K562 (cell line): Measurements from ENCODE around the gene HOXA9. TPM values are rescaled to one million over a fixed set of nuclear protein-coding genes. Genes with fewer than 3 reads are reported as not detected.

Experiments used
- ATAC-seq: fragments of 200-7000 bp; cut with Tn5 transposase; 3 replicates; pipeline ENCODE4 v1.9.1; 2020; ENCODE audit warnings: moderate library complexity
- BruUV-seq: library from RNA; stranded (reverse); fragments of 400-500 nt; replicated peaks from 2 replicates; lab custom pipeline; 2021; lab: Mats Ljungman, UMichigan
- CTCF ChIA-PET: fragments of 300-600 bp; formaldehyde crosslinking; extraction: SDS; loops from one replicate; lab custom pipeline; 2021; ENCODE audit warnings: low intra/inter-chr PET ratio; lab: Yijun Ruan, JAX
- POLR2A ChIA-PET: fragments of 300-600, 350-650 bp; sonication (Branson Sonifier 250); formaldehyde crosslinking; extraction: SDS; loops from one replicate; lab custom pipeline; 2021; ENCODE audit warnings: antibody characterized with exemption, inconsistent platforms; lab: Yijun Ruan, JAX
- DNase-seq, 4 experiments: peaks; one replicate each; pipeline versions ENCODE4 v3.0.0 to v3.0.0-alpha.2; 2011 to 2018; ENCODE audit warnings: low spot score in 3 of 4, mixed read lengths in 3 of 4; ENCODE audit errors: extremely low read depth in 1 of 4
- FAIRE-seq: peaks from 2 replicates; lab custom pipeline; 2011; peaks lifted over from hg19 to GRCh38; lab: Jason Lieb, UNC
- H2AFZ ChIP-seq: 2 replicates; pipeline ENCODE4 v1.6.0; 2011; ENCODE audit warnings: low read depth, low read length, control low read depth, inconsistent platforms
- H3K27ac ChIP-seq: fragments of 200-600 bp; 3 replicates; pipeline ENCODE4 v1.8.0; 2011; ENCODE audit warnings: low read depth, mild to moderate bottlenecking, control low read depth, inconsistent platforms, low read length, moderate library complexity, mixed read lengths; ENCODE audit errors: extremely low read depth
- H3K27me3 ChIP-seq, 2 experiments: fragments of 300-600 bp in 1 of 2; 2 replicates in 1 of 2; 3 replicates in 1 of 2; pipeline versions ENCODE4 v1.6.0 to v1.8.0; 2011; ENCODE audit warnings: inconsistent platforms in 2 of 2, low read length in 2 of 2, mild to moderate bottlenecking in 1 of 2, mixed read lengths in 1 of 2, moderate library complexity in 1 of 2; ENCODE audit not compliant: control insufficient read depth in 2 of 2, insufficient read depth in 2 of 2
- H3K36me3 ChIP-seq: fragments of 300-600 bp; 3 replicates; pipeline ENCODE4 v1.8.0; 2011; ENCODE audit warnings: mild to moderate bottlenecking, low read length, inconsistent platforms; ENCODE audit not compliant: control insufficient read depth, insufficient read depth
- H3K4me1 ChIP-seq, 2 experiments: fragments of 200-600 bp in 1 of 2; replicated peaks in 1 of 2; 2 replicates in 1 of 2; 3 replicates in 1 of 2; pipeline versions ENCODE4 v1.5.1 to v1.8.0; 2011; ENCODE audit warnings: inconsistent platforms in 2 of 2, low read length in 2 of 2, mild to moderate bottlenecking in 1 of 2, mixed read lengths in 1 of 2, moderate library complexity in 1 of 2; ENCODE audit not compliant: control insufficient read depth in 2 of 2, insufficient read depth in 2 of 2
- H3K4me2 ChIP-seq: 2 replicates; pipeline ENCODE4 v1.6.1; 2011; ENCODE audit warnings: low read length, control low read depth, inconsistent platforms, mixed read lengths; ENCODE audit not compliant: insufficient read depth
- H3K4me3 ChIP-seq: fragments of 200-600 bp; sonication (generic), shearing (Covaris generic); 2 replicates; pipeline ENCODE4 v1.5.1; 2016; ENCODE audit warnings: control low read depth, inconsistent platforms
- H3K79me2 ChIP-seq: fragments of 200-600 bp; 3 replicates; pipeline ENCODE4 v1.8.0; 2011; ENCODE audit warnings: low read length, inconsistent platforms; ENCODE audit not compliant: control insufficient read depth, insufficient read depth
- H3K9ac ChIP-seq, 2 experiments: 2 replicates each; pipeline versions ENCODE4 v1.6.0 to v1.6.1; 2011; ENCODE audit warnings: low read depth in 2 of 2, low read length in 2 of 2, control low read depth in 1 of 2, inconsistent platforms in 1 of 2, mild to moderate bottlenecking in 1 of 2, mixed read lengths in 1 of 2; ENCODE audit not compliant: insufficient read depth in 1 of 2
- H3K9me1 ChIP-seq: one replicate; pipeline ENCODE4 v1.6.0; 2011; ENCODE audit warnings: inconsistent platforms, mild to moderate bottlenecking, low read length, moderate library complexity; ENCODE audit not compliant: control insufficient read depth, insufficient read depth
- H3K9me3 ChIP-seq: replicated peaks from 2 replicates; pipeline ENCODE4 v1.5.1; 2011; ENCODE audit warnings: low read depth, low read length, inconsistent platforms; ENCODE audit not compliant: control insufficient read depth, insufficient read depth
- H4K20me1 ChIP-seq: replicated peaks from 2 replicates; pipeline ENCODE4 v1.6.1; 2011; ENCODE audit warnings: low read length, inconsistent platforms, mixed read lengths; ENCODE audit not compliant: control insufficient read depth, insufficient read depth
- AFF1 ChIP-seq, 2 experiments: fragments of 450-650 bp; IDR thresholded peaks; 2 replicates each; pipeline ENCODE4 v1.6.1; 2018; ENCODE audit warnings: mild to moderate bottlenecking in 2 of 2, low read depth in 1 of 2; ENCODE audit not compliant: partially characterized antibody in 2 of 2
- BCL6 ChIP-seq: fragments of 250-450 bp; sonication (Bioruptor Pico); IDR thresholded peaks from 2 replicates; pipeline ENCODE4 v1.4.0; 2020
- BRF1 ChIP-seq: IDR thresholded peaks from 3 replicates; pipeline ENCODE4 v1.6.1; 2011; ENCODE audit warnings: borderline replicate concordance, mild to moderate bottlenecking; ENCODE audit not compliant: insufficient read length; ENCODE audit errors: extremely low read depth
- CBX2 ChIP-seq: fragments of 200-600 bp; sonication (generic); IDR thresholded peaks from one replicate; pipeline ENCODE4 v1.6.1; 2012; ENCODE audit warnings: mild to moderate bottlenecking, low read length, inconsistent platforms; ENCODE audit not compliant: insufficient read depth, poor library complexity, severe bottlenecking
- CBX3 ChIP-seq, 2 experiments: IDR thresholded peaks; 1 replicate in 1 of 2; 2 replicates in 1 of 2; pipeline ENCODE4 v1.6.1; 2012; ENCODE audit warnings: inconsistent platforms in 2 of 2, low read length in 2 of 2, borderline replicate concordance in 1 of 2, control low read depth in 1 of 2
- CTBP1 ChIP-seq: fragments of 450-650 bp; IDR thresholded peaks from 2 replicates; pipeline ENCODE4 v1.6.1; 2016; ENCODE audit warnings: borderline replicate concordance
- ESRRB ChIP-seq: fragments of 250-450 bp; sonication (Bioruptor Pico); IDR thresholded peaks from 2 replicates; pipeline ENCODE4 v1.5.0; 2020; ENCODE audit warnings: mild to moderate bottlenecking, moderate library complexity, borderline replicate concordance
- KAT2B ChIP-seq: IDR thresholded peaks from one replicate; pipeline ENCODE4 v1.6.1; 2012; ENCODE audit warnings: low read depth, mild to moderate bottlenecking, control low read depth, inconsistent platforms, low read length, moderate library complexity
- RFX5 ChIP-seq: IDR thresholded peaks from 2 replicates; pipeline ENCODE4 v1.6.1; 2011; ENCODE audit warnings: low read depth, mild to moderate bottlenecking, improper control_type of control experiment, low read length
- RFX7 ChIP-seq: fragments of 250-450 bp; sonication (Bioruptor Pico); IDR thresholded peaks from 2 replicates; pipeline ENCODE4 v1.5.1; 2021; ENCODE audit warnings: mild to moderate bottlenecking
- TBL1XR1 ChIP-seq, 2 experiments: IDR thresholded peaks; 2 replicates each; pipeline ENCODE4 v1.6.1; 2012; ENCODE audit warnings: improper control_type of control experiment in 2 of 2, low read length in 2 of 2, mild to moderate bottlenecking in 1 of 2
- TEAD1 ChIP-seq, 2 experiments: fragments of 450-650 bp in 1 of 2; sonication (generic) in 1 of 2; formaldehyde crosslinking; IDR thresholded peaks; 2 replicates each; pipeline versions ENCODE4 v1.4.0 to v1.8.0; 2020 to 2022; ENCODE audit warnings: mild to moderate bottlenecking in 2 of 2, missing genetic modification reagents in 1 of 2
- U2AF2 ChIP-seq: fragments of 200-400 bp; formaldehyde crosslinking; optimal IDR thresholded peaks from 2 replicates; pipeline ENCODE3; 2017; ENCODE audit warnings: low read depth, mild to moderate bottlenecking, low read length
- ZBTB1 ChIP-seq: sonication (generic); formaldehyde crosslinking; IDR thresholded peaks from 2 replicates; pipeline ENCODE4 v1.8.1; 2023; ENCODE audit warnings: missing genetic modification reagents, low read depth, mild to moderate bottlenecking, borderline replicate concordance
- ZNF134 ChIP-seq: fragments of 250-450 bp; sonication (Bioruptor Pico); conservative IDR thresholded peaks from 2 replicates; pipeline ENCODE4 v1.4.0; 2020
- ZNF274 ChIP-seq: IDR thresholded peaks from 2 replicates; pipeline ENCODE4 v1.6.1; 2011; ENCODE audit warnings: low read depth, mild to moderate bottlenecking, low read length, moderate library complexity, borderline replicate concordance
- ZNF584 ChIP-seq: fragments of 200-800 bp; sonication (Bioruptor generic); IDR thresholded peaks from 2 replicates; pipeline ENCODE4 v1.6.1; 2016; ENCODE audit warnings: low read depth, mild to moderate bottlenecking, missing genetic modification characterization, missing compliant biosample characterization
- WGBS: fragments of 100-300 bp; shearing (Covaris generic); methylation state at CpG from one replicate; pipeline ENCODE4 v1.1.6; 2016; ENCODE audit warnings: low coverage, mixed read lengths; ENCODE audit not compliant: insufficient coverage; ENCODE audit errors: missing lambda C conversion rate; 5-methylcytosine and 5-hydroxymethylcytosine counted together
- in situ Hi-C: fragments of 300-500 bp; cut with MboI; formaldehyde crosslinking; loops from 4 replicates; pipeline ENCODE4 v1.15.0; 2018; ENCODE audit warnings: inconsistent platforms, mixed read lengths
- intact Hi-C: fragments of 100-400 bp; cut with micrococcal nuclease; formaldehyde crosslinking; loops from 2 replicates; pipeline ENCODE4 v1.14.2; 2022
- polyA plus RNA-seq, 8 experiments: library from polyadenylated mRNA; depleted of rRNA in 4 of 8; stranded (reverse) in 5 of 8; unstranded in 3 of 8; fragments of >200 nt; fragmentation: Nextera tagmentation in 2 of 8; fragmentation: Illumina TruSeq in 1 of 8; extraction: Ambion mirVana in 2 of 8; extraction: Trizol in 1 of 8; gene quantifications; 2 replicates each; pipeline versions ENCODE4 v1.2.1 to v1.2.3, GENCODE V29; 2011 to 2014; ENCODE audit warnings: inconsistent platforms in 1 of 8, missing spikeins in 1 of 8
- total RNA-seq, 7 experiments: library from RNA; depleted of rRNA in 6 of 7; stranded (reverse); fragments of >200 nt in 6 of 7; fragmentation: Illumina TruSeq in 2 of 7; extraction: Trizol in 2 of 7; gene quantifications; 2 replicates each; pipeline versions ENCODE4 v1.2.1 to v1.2.3, GENCODE V29; 2011 to 2021; ENCODE audit warnings: low replicate concordance in 1 of 7
- TF ChIP-seq, protein P1 (sequence below), 2 experiments: fragments of 450-650 bp; IDR thresholded peaks; 2 replicates each; pipeline ENCODE4 v1.6.1; 2016

Gene HOXA9
- total and polyA plus RNA-seq, 9 of the 15 experiments (the other 6 are each of a cell fraction or from before 2014, with no cell fraction given) = not detected

DNA sequence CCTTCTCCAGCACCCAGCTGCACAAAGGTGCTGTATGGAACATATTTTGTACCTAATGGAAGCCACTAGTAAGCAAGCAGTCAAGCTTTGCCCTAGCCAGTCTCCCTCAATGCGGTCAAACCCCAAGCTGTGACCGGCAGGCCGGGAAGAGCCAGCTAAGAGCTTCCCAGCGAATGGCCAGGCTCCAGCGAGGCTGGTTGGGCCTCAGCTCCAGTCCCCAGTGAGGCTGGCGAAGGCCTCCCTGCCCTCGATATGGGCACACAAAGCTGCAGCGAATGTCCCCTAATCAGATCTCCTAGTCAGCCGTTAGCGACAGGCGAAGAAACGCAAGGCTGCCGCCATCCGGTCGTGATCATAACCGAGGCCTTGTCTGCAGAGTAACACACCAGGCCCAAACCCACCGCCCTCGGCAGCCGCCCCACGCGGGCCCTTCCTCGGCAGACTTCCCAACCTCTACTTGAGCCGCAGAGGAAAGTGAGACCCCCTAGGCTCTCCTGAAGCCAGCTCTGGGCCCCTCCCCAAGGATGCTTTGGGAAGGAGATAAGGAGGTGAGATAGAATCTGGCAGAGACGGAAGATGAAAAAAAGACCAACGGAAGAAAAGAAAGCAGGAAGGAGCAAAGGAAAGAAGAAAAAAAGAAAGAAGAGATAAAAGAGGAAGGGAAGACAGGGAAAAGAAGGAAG, 3.1 kb upstream of the HOXA9 start:
- H3K9me3 ChIP-seq = no peaks in the 10 kb centered on the region
- in situ Hi-C loops = loop anchor here (5.0 to 25.0 kb wide), 4 partner anchors 656 to 1281 kb away; no protein-coding TSS in a partner anchor
- no peaks in the 10 kb centered on the region for H4K20me1 ChIP-seq
- H3K27ac ChIP-seq = no peak overlapping the region
- FAIRE-seq (no peak), DNase-seq (no peak), ATAC-seq (no peak)
- 9% methylated on average over 20 of the region's 25 CpGs for WGBS
- no peak overlapping the region for H3K4me2 ChIP-seq
- no peak overlapping the region for H2AFZ ChIP-seq
- intact Hi-C loops = no loop called here
- POLR2A ChIA-PET = no interaction called here
- H3K4me1 ChIP-seq = peaks cover 0 to 13% of the 10 kb centered on the region in 2 experiments; a peak in 2 of 5 replicates
- H3K4me3 ChIP-seq = no peak overlapping the region
- no peak overlapping the region for H3K9ac ChIP-seq
- peaks cover 33 to 79% of the 10 kb centered on the region in 2 experiments for H3K27me3 ChIP-seq
- no TSS peak for BruUV-seq
- no peaks in the 10 kb centered on the region for H3K9me1 ChIP-seq
- H3K79me2 ChIP-seq = no peaks in the 10 kb centered on the region
- H3K36me3 ChIP-seq = no peaks in the 10 kb centered on the region
- CTCF ChIA-PET = no interaction called here
- TF ChIP-seq, protein P1, sequence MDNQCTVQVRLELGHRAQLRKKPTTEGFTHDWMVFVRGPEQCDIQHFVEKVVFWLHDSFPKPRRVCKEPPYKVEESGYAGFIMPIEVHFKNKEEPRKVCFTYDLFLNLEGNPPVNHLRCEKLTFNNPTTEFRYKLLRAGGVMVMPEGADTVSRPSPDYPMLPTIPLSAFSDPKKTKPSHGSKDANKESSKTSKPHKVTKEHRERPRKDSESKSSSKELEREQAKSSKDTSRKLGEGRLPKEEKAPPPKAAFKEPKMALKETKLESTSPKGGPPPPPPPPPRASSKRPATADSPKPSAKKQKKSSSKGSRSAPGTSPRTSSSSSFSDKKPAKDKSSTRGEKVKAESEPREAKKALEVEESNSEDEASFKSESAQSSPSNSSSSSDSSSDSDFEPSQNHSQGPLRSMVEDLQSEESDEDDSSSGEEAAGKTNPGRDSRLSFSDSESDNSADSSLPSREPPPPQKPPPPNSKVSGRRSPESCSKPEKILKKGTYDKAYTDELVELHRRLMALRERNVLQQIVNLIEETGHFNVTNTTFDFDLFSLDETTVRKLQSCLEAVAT (IDR thresholded peaks at IDR 0.05) = no peak
- TF ChIP-seq ZNF274 (no peak), ESRRB (no peak), ZNF584 (CRISPR knock-in tag) (no peak), U2AF2 (no peak), TEAD1 (CRISPR knock-in tag; IDR thresholded peaks at IDR 0.05) (no peak), CTBP1 (no peak), TBL1XR1 (IDR thresholded peaks at IDR 0.05; ENCODE audit: low read length in 2 of 2) (no peak), KAT2B (no peak), AFF1 (IDR thresholded peaks at IDR 0.05; ENCODE audit: low read depth in 1 of 2, partially characterized antibody in 2 of 2) (no peak), CBX3 (IDR thresholded peaks at IDR 0.05; ENCODE audit: borderline replicate concordance in 1 of 2, low read length in 2 of 2) (no peak), ZBTB1 (CRISPR knock-in tag) (no peak), RFX7 (CRISPR knock-in tag) (no peak), CBX2 (no peak), RFX5 (no peak), BCL6 (CRISPR knock-in tag) (no peak), BRF1 (no peak), ZNF134 (CRISPR knock-in tag) (no peak)
